Right renal pelvis (tissue), 4 donors: ENCODE measurements around the gene DNAH3. TPM values are rescaled to one million over a fixed set of nuclear protein-coding genes. Genes with fewer than 3 reads are reported as not detected.
"Not testable (repeated sequence)": the region's sequence is repeated elsewhere in the genome, so short reads cannot be mapped to it uniquely, and the experiment has no call there.

Experiments used
- DNase-seq, 4 donors: peaks; one replicate each; pipeline ENCODE4 v3.0.0-alpha.2; 2013; ENCODE audit warnings: low read depth in 4 of 4, low spot score in 3 of 4, missing footprints in 1 of 4
- polyA plus RNA-seq, 4 donors: library from polyadenylated mRNA; unstranded; fragments of 120-200 nt; gene quantifications; one replicate each; pipeline ENCODE4 v1.2.1, GENCODE V29; 2013; ENCODE audit not compliant: insufficient read length in 4 of 4

The DNAH3 gene
- polyA plus RNA-seq, 4 donors: 0.25 to 0.67 (median 0.39) TPM

- DNase-seq: no peak
Measured at GRCh38 chr16:20949660-20950059, 201.0 kb downstream of the DNAH3 start.

- DNase-seq: no peak
Measured at GRCh38 chr16:20948444-20948843, 202.2 kb downstream of the DNAH3 start.

- no peak for DNase-seq
Measured at GRCh38 chr16:20946015-20946629, 204.5 kb downstream of the DNAH3 start.

GRCh38 chr16:20945575-20945875, 205.1 kb downstream of the DNAH3 start:
- DNase-seq: not testable (repeated sequence)

GRCh38 chr16:20944861-20945574, 205.6 kb downstream of the DNAH3 start:
- DNase-seq: no peak

GRCh38 chr16:20942256-20942655, 208.4 kb downstream of the DNAH3 start:
- DNase-seq: no peak

- no peak for DNase-seq
Measured at GRCh38 chr16:20941636-20941926, 209.1 kb downstream of the DNAH3 start.

- no peak for DNase-seq
Measured at GRCh38 chr16:20940871-20941635, 209.6 kb downstream of the DNAH3 start.

GRCh38 chr16:20939611-20940010, 211.0 kb downstream of the DNAH3 start:
- DNase-seq: no peak

- no peak for DNase-seq
Measured at GRCh38 chr16:20938426-20938825, 212.2 kb downstream of the DNAH3 start.

GRCh38 chr16:20937736-20938135, 212.9 kb downstream of the DNAH3 start:
- no peak for DNase-seq

- DNase-seq: no peak
Measured at GRCh38 chr16:20933589-20933988, 217.1 kb downstream of the DNAH3 start.

- DNase-seq: no peak
Measured at GRCh38 chr16:20931066-20931600, 219.5 kb downstream of the DNAH3 start.

- DNase-seq: no peak
Measured at GRCh38 chr16:20930365-20930690, 220.3 kb downstream of the DNAH3 start.

- not testable (repeated sequence) for DNase-seq
Measured at GRCh38 chr16:20929676-20930364, 220.8 kb downstream of the DNAH3 start.

- no peak for DNase-seq
Measured at GRCh38 chr16:20928774-20929411, 221.8 kb downstream of the DNAH3 start.

- DNase-seq: no peak
Measured at GRCh38 chr16:20925751-20926150, 224.9 kb downstream of the DNAH3 start.

GRCh38 chr16:20923876-20924275, 226.8 kb downstream of the DNAH3 start:
- DNase-seq: no peak

- DNase-seq: no peak
Measured at GRCh38 chr16:20920799-20921198, 229.8 kb downstream of the DNAH3 start.

- no peak for DNase-seq
Measured at GRCh38 chr16:20920091-20920490, 230.6 kb downstream of the DNAH3 start.
